Measurements from ENCODE around the gene MPRIP. TPM values are rescaled to one million over a fixed set of nuclear protein-coding genes. Genes with fewer than 3 reads are reported as not detected.
"Not testable (repeated sequence)": the region's sequence is repeated elsewhere in the genome, so short reads cannot be mapped to it uniquely, and the experiment has no call there.

The MPRIP gene
- total RNA-seq, 2 experiments from 2014 or later = 196 to 207 TPM

DNA sequence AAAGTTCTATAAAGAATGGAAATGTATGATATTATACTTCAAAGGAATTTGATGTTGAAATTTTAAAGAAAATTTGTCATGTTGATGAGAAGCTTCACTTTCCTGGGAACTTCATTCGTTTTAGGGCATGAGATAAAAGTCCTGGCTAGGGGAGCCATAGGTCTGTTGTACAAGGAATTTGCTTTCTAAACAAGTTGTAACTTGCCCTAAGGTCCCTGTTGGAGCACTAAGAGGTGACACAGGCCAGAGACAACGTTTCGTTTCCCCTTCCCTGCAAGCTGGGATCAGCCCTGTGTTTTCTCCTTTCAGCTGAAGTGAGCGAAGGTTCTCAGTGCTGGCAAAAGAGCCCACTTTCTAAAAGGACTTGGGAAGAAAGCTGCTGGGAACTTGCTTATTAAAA, 147.3 kb downstream of the MPRIP start:
- Mint-ChIP-seq H3K4me1 (peaks cover 33% of the 10 kb centered on the region), H3K27me3 (no peaks in the 10 kb centered on the region), H3K27ac (no peak overlapping the region), H3K36me3 (ENCODE audit: low read depth) (peaks cover 44% of the 10 kb centered on the region), H3K9me3 (no peaks in the 10 kb centered on the region), H3K4me3 (no peak overlapping the region)
- no peak for DNase-seq
- ChIA-PET POLR2A (interaction anchor here (2.4 to 8.0 kb wide), 3 partner anchors 10 to 47 kb away, joined by 7 to 49 read pairs (median 8); partner anchors contain the start of genes FLCN and PLD6), CTCF (no interaction called here)

- Mint-ChIP-seq H3K36me3 (ENCODE audit: low read depth) (peaks cover 37% of the 10 kb centered on the region), H3K27ac (no peak overlapping the region), H3K4me3 (no peak overlapping the region), H3K9me3 (no peaks in the 10 kb centered on the region), H3K27me3 (no peaks in the 10 kb centered on the region), H3K4me1 (peaks cover 27% of the 10 kb centered on the region)
- no peak for DNase-seq
- ChIA-PET CTCF (interaction anchor here (1.7 to 2.1 kb wide), 2 partner anchors 9 to 11 kb away, joined by 4 to 7 read pairs; no protein-coding TSS in a partner anchor), POLR2A (interaction anchor here (2.4 to 8.0 kb wide), 3 partner anchors 10 to 46 kb away, joined by 7 to 49 read pairs (median 8); partner anchors contain the start of genes FLCN and PLD6)
Observed at GRCh38 chr17:17190188-17190587, 147.9 kb downstream of the MPRIP start.

DNA sequence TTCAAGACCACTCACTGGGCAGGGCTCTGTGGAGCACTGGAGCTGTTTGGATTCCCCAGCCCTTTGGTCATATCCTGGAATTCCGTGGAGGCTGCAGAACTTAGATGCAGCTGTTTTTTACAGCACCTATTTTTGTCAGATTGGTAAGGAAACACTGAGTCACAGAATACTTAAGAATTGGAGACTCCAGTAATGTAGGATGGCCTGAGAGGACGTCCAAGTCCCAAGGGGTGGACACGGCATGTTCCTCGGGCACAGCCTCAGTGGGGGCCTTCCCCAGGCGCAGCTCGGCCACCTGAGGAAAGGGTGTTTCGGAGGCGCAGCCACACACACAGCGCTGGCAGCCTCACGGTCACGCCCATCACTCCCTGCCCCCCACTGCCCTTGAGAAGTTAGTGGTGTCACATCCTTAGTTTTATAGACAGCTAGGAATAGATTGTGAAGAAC, 149.1 kb downstream of the MPRIP start:
- Mint-ChIP-seq H3K4me3 (no peak overlapping the region), H3K9me3 (no peaks in the 10 kb centered on the region), H3K27me3 (no peaks in the 10 kb centered on the region), H3K27ac (no peak overlapping the region), H3K36me3 (ENCODE audit: low read depth) (peaks cover 26% of the 10 kb centered on the region), H3K4me1 (peaks cover 15% of the 10 kb centered on the region)
- CTCF ChIA-PET = interaction anchor here (1.7 to 2.1 kb wide), 2 partner anchors 10 to 12 kb away, joined by 4 to 7 read pairs; no protein-coding TSS in a partner anchor
- no peak for DNase-seq
- POLR2A ChIA-PET = interaction anchor here (1.2 to 8.0 kb wide), 5 partner anchors 8 to 14 kb away, joined by 3 to 49 read pairs (median 7); partner anchors contain the start of gene PLD6

DNA sequence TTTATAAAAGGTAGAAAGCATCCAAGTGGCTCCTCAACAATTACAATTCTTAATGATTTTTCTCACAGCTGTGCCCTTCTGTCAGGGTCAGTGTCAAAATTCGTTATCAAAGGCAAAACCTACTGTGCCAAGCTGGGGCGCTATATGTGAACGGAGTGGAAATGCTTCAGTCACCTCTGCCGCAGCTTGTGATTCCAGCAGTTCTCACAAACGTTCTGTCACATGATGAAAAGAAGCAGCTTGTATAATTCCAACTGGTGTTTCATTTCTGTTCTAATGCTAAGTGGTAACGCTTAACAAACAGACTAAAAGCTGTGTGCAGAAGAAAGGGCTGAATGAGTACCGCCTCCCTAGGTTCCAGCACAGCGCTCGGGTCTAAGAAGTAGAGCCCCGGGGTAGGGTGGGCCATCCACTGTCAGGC, 149.7 kb downstream of the MPRIP start:
- POLR2A ChIA-PET = interaction anchor here (1.2 to 8.0 kb wide), 5 partner anchors 9 to 14 kb away, joined by 3 to 49 read pairs (median 7); partner anchors contain the start of gene PLD6
- Mint-ChIP-seq H3K36me3 (ENCODE audit: low read depth) (peaks cover 24% of the 10 kb centered on the region), H3K27me3 (no peaks in the 10 kb centered on the region), H3K4me3 (no peak overlapping the region), H3K27ac (no peak overlapping the region), H3K4me1 (peaks cover 12% of the 10 kb centered on the region), H3K9me3 (no peaks in the 10 kb centered on the region)
- no peak for DNase-seq
- CTCF ChIA-PET = interaction anchor here (0.7 to 2.1 kb wide), 2 partner anchors 11 to 451 kb away, joined by 4 to 7 read pairs; no protein-coding TSS in a partner anchor

DNA sequence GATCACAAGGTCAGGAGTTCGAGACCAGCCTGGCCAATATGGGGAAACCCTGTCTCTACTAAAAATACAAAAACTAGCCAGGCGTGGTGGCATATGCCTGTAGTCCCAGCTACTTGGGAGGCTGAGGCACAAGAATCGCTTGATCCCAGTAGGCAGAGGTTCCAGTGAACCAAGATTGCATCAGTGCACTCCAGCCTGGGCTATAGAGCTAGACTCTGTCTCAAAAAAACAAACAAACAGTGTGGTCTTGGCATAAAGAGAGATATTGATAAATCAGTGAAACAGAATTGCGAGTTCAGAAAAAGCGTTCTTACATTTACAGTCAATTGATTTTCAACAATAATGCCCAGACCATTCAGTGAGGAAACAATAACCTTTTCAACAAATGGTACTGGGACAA, 153.2 kb downstream of the MPRIP start:
- H3K4me1 Mint-ChIP-seq = peaks cover 12% of the 10 kb centered on the region
- POLR2A ChIA-PET = interaction anchor here (1.0 kb wide), 1 partner anchor 9 kb away, joined by 3 read pairs; no protein-coding TSS in a partner anchor

GRCh38 chr17:17196776-17197175, 154.5 kb downstream of the MPRIP start:
- CTCF ChIA-PET = interaction anchor here (1.3 to 1.5 kb wide), 3 partner anchors 9 to 13 kb away, joined by 3 to 4 read pairs (median 3); partner anchors contain the start of gene PLD6
- DNase-seq = no peak
- peaks cover 9% of the 10 kb centered on the region for H3K36me3 Mint-ChIP-seq (ENCODE audit: low read depth)
- no peak overlapping the region for H3K27ac Mint-ChIP-seq
- no peaks in the 10 kb centered on the region for H3K27me3 Mint-ChIP-seq
- POLR2A ChIA-PET = interaction anchor here (0.8 to 1.3 kb wide), 4 partner anchors 9 to 17 kb away, joined by 3 read pairs; no protein-coding TSS in a partner anchor
- H3K4me1 Mint-ChIP-seq = peaks cover 12% of the 10 kb centered on the region
- H3K9me3 Mint-ChIP-seq = no peaks in the 10 kb centered on the region
- no peak overlapping the region for H3K4me3 Mint-ChIP-seq

More for the DNA sequence above, 153.2 kb downstream of the MPRIP start:
- not testable (repeated sequence) for H3K9me3 Mint-ChIP-seq; H3K36me3 Mint-ChIP-seq (ENCODE audit: low read depth); H3K27ac Mint-ChIP-seq; H3K27me3 Mint-ChIP-seq; DNase-seq; H3K4me3 Mint-ChIP-seq
- CTCF ChIA-PET = interaction anchor here (1.3 kb wide), 1 partner anchor 54 kb away, joined by 3 read pairs; no protein-coding TSS in a partner anchor

GRCh38 chr17:17198281-17198680, 156.0 kb downstream of the MPRIP start:
- Mint-ChIP-seq H3K4me1 (peaks cover 11% of the 10 kb centered on the region), H3K4me3 (no peak overlapping the region), H3K27ac (no peak overlapping the region), H3K9me3 (no peaks in the 10 kb centered on the region), H3K27me3 (no peaks in the 10 kb centered on the region), H3K36me3 (ENCODE audit: low read depth) (peaks cover 19% of the 10 kb centered on the region)
- ChIA-PET CTCF (interaction anchor here (0.6 kb wide), 1 partner anchor 57 kb away, joined by 3 read pairs; no protein-coding TSS in a partner anchor), POLR2A (no interaction called here)
- DNase-seq = no peak

- Mint-ChIP-seq H3K36me3 (ENCODE audit: low read depth) (peaks cover 26% of the 10 kb centered on the region), H3K4me3 (no peak overlapping the region), H3K27ac (no peak overlapping the region), H3K27me3 (no peaks in the 10 kb centered on the region), H3K4me1 (peaks cover 31% of the 10 kb centered on the region), H3K9me3 (no peaks in the 10 kb centered on the region)
- POLR2A ChIA-PET = no interaction called here
- DNase-seq = no peak
- CTCF ChIA-PET = interaction anchor here (1.2 to 1.3 kb wide), 2 partner anchors 14 to 24 kb away, joined by 3 to 5 read pairs; no protein-coding TSS in a partner anchor
Observed at GRCh38 chr17:17200311-17200710, 158.1 kb downstream of the MPRIP start.

- H3K27ac Mint-ChIP-seq = peak overlapping the region; percentile 19
- peaks cover 26% of the 10 kb centered on the region for H3K36me3 Mint-ChIP-seq (ENCODE audit: low read depth)
- H3K27me3 Mint-ChIP-seq = no peaks in the 10 kb centered on the region
- CTCF ChIA-PET = interaction anchor here (1.2 to 1.3 kb wide), 2 partner anchors 15 to 25 kb away, joined by 3 to 5 read pairs; no protein-coding TSS in a partner anchor
- peaks cover 36% of the 10 kb centered on the region for H3K4me1 Mint-ChIP-seq
- DNase-seq = no peak
- H3K4me3 Mint-ChIP-seq = no peak overlapping the region
- POLR2A ChIA-PET = interaction anchor here (1.2 kb wide), 1 partner anchor 23 kb away, joined by 4 read pairs; no protein-coding TSS in a partner anchor
- no peaks in the 10 kb centered on the region for H3K9me3 Mint-ChIP-seq
Observed at GRCh38 chr17:17200831-17201230, 158.6 kb downstream of the MPRIP start.

- no peak for DNase-seq
- CTCF ChIA-PET = interaction anchor here (1.2 to 1.3 kb wide), 2 partner anchors 15 to 25 kb away, joined by 3 to 5 read pairs; no protein-coding TSS in a partner anchor
- POLR2A ChIA-PET = interaction anchor here (1.2 kb wide), 1 partner anchor 24 kb away, joined by 4 read pairs; no protein-coding TSS in a partner anchor
- no peaks in the 10 kb centered on the region for H3K27me3 Mint-ChIP-seq
- peak overlapping the region; percentile 19 for H3K27ac Mint-ChIP-seq
- H3K36me3 Mint-ChIP-seq (ENCODE audit: low read depth) = peaks cover 26% of the 10 kb centered on the region
- no peak overlapping the region for H3K4me3 Mint-ChIP-seq
- peaks cover 37% of the 10 kb centered on the region for H3K4me1 Mint-ChIP-seq
- no peaks in the 10 kb centered on the region for H3K9me3 Mint-ChIP-seq
Observed at GRCh38 chr17:17201271-17201670, 159.0 kb downstream of the MPRIP start.

DNA sequence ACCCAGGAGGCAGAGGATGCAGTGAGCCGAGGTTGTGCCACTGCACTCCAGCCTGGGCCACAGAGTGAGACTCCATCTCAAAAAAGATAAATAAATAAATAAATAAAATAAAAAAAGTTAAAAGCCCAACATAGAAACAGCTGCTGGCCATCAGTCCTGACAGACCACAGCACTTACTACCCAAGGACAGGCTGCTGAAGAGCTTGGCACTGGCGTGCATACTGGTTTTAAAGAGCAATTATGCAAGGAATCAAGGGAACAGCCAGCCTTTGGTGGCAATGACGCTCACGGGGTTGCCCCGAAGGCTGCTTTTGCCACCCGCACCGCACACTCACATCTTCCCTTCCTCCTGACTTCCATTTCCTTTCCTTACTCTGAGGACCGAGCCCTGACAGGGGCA, 159.7 kb downstream of the MPRIP start:
- CTCF ChIA-PET = no interaction called here
- H3K4me3 Mint-ChIP-seq = no peak overlapping the region
- no peak overlapping the region for H3K27ac Mint-ChIP-seq
- no peak for DNase-seq
- POLR2A ChIA-PET = interaction anchor here (1.2 to 6.3 kb wide), 2 partner anchors 13 to 24 kb away, joined by 4 to 49 read pairs; no protein-coding TSS in a partner anchor
- H3K36me3 Mint-ChIP-seq (ENCODE audit: low read depth) = peaks cover 26% of the 10 kb centered on the region
- no peaks in the 10 kb centered on the region for H3K9me3 Mint-ChIP-seq
- peaks cover 38% of the 10 kb centered on the region for H3K4me1 Mint-ChIP-seq
- H3K27me3 Mint-ChIP-seq = no peaks in the 10 kb centered on the region

DNA sequence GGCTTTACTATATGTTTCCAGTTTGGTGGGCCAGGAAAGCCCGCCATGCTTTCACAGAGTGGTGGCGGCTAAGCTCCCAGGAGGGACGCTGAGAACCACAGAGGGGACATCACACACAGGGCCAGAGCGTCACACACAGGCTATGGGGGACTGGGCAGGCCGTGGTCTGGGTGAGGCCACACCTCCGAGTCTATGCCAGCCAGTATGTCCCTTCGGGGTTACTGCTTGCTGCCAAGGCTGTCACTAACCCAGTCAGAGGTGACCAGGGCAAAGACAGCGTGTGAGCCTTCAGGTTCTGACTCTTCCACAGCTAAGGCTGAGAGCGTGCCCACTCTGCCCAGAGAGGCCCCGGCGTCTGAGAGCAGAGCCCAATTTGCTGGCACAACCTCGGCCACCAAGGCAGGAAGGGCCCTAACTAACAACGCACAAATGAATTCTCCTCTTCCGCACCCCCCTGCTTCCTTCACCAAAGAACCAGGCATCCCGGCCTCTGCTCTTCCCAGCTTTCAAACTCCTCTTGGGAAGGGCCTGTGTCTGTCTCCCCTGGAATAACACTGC, 161.0 kb downstream of the MPRIP start:
- Mint-ChIP-seq H3K4me3 (no peak overlapping the region), H3K9me3 (no peaks in the 10 kb centered on the region), H3K27me3 (no peaks in the 10 kb centered on the region), H3K4me1 (peaks cover 31% of the 10 kb centered on the region), H3K36me3 (ENCODE audit: low read depth) (peaks cover 23% of the 10 kb centered on the region), H3K27ac (no peak overlapping the region)
- DNase-seq = no peak
- ChIA-PET POLR2A (interaction anchor here (2.6 to 6.3 kb wide), 2 partner anchors 14 to 27 kb away, joined by 12 to 49 read pairs; no protein-coding TSS in a partner anchor), CTCF (no interaction called here)
